HG02678 (cell line): ENCODE data around the gene ZMYND8.
"Not testable (repeated sequence)": the region's sequence is repeated elsewhere in the genome, so short reads cannot be mapped to it uniquely, and the experiment has no call there.

ENCODE experiments used
- ATAC-seq: cut with Tn5 transposase; IDR thresholded peaks from one replicate; pipeline ENCODE4 v1.9.1; 2021; ENCODE audit warnings: mild to moderate bottlenecking, moderate library complexity; ENCODE audit not compliant: unreplicated experiment

ZMYND8 gene

DNA sequence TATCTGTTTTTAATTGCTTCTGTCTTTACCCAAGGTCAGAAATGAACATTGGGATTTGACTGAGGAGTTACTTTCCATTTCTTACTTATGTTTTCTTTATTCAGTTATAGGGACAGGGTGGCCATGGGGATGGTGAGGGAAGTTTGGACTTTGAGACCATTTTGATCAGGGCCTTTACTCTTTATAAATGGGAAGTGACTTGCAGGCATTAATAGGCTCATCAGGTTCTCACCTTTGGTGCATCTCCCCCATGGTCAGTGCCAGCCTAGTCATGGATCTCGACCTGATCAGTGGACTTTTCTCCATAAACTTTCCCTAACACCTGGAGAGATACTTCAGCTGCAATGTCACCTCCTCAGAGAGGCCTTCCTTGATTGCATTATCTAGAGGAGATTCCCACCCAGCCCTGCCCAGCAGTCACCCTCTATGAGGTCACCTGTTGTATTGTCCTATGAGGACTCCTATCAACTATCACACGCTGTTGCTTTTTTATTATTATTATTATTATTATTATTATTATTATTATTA, 16.8 kb upstream of the ZMYND8 start:
- no peak for ATAC-seq

DNA sequence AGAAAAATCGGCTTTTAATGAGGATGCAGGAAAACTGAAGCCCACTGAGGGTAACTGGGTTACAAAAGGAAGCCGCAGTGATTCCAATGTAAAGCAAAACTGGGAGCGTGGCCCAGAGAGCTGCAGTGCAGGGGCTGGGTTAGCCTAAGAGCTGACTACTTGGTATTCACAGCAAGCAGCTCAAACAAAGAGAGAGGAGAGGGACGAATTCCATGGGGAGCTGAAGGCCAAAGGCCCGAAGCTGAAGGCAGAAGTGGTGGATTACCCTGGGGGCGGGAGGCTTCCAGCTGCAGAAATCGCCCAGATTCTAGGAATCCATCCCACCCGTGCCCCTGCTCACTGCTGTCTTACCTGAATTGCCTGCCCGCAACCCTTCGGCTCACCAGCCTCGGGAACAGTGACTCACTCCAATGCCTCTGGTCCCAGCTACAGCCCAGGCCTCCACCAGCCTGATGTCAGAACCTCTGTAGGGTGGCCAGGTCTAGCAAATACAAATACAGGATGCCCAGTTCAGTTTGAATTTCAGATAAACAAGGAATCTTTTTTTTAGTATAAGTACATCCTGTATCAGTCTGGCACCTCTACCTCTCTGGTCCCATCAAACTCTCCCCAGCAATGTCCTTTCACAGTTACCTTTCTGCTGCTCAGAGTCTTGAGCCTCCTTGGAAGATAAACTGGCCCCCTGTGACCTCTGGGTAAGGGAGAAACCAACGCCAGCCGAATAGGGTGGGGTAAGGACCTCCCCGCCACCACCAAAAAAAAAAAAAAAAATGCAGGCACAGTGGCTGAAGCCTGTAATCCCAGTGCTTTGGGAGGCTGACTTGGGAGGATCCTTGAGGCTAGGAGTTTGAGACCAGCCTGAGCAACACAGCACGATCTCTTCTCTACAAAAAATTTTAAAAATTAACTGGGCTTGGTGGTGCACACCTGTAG, 14.6 kb upstream of the ZMYND8 start:
- no peak for ATAC-seq

DNA sequence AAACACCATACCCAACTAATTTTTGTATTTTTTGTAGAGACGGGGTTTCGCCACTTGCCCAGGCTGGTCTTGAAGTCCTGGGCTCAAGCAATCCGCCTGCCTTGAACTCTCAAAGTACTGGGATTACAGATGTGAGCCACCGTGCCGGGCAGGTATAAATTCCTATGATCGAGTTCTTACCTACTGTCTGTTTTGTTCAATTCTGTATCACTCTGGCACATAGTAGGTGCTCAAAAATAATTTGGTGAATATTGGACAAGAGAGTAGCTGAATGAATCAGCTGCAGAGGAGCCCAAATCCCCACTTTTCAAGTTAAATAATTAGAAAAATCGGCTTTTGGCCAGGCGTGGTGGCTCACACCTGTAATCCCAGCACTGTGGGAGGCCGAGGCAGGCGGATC, 13.7 kb upstream of the ZMYND8 start:
- no peak for ATAC-seq

DNA sequence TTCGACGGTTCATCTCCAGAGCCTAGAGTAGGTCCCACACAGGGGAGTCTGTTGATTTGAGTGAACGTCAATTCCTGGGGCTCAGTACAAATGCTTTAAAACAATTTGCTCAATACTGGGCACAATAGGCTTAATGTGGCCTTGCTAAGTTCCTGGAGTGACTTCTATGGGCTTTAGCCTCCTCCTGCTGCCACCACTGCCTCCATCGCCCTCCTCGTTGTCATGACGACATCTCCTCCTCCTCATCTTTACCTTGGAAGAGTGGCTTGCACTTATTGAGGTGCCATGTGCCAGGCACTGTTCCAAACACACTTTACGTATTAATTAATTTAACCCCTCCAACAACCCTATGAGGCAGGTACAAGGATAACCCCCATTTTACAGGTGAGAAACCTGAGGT, 11.8 kb upstream of the ZMYND8 start:
- no peak for ATAC-seq

DNA sequence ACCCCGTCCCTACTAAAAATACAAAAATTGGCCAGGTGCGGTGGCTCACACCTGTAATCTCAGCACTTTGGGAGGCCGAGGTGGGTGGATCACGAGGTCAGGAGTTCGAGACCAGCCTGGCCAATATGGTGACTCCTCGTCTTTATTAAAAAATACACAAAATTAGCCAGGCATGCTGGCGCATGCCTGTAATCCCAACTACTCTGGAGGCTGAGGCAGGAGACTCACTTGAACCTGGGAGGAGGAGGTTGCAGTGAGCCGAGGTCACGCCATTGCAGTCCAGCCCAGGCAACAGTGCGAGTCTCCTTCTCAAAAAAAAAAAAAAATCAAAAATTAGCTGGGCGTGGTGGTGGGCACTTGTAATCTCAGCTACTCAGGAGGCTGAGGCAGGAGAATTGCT, 9.8 kb upstream of the ZMYND8 start:
- not testable (repeated sequence) for ATAC-seq

DNA sequence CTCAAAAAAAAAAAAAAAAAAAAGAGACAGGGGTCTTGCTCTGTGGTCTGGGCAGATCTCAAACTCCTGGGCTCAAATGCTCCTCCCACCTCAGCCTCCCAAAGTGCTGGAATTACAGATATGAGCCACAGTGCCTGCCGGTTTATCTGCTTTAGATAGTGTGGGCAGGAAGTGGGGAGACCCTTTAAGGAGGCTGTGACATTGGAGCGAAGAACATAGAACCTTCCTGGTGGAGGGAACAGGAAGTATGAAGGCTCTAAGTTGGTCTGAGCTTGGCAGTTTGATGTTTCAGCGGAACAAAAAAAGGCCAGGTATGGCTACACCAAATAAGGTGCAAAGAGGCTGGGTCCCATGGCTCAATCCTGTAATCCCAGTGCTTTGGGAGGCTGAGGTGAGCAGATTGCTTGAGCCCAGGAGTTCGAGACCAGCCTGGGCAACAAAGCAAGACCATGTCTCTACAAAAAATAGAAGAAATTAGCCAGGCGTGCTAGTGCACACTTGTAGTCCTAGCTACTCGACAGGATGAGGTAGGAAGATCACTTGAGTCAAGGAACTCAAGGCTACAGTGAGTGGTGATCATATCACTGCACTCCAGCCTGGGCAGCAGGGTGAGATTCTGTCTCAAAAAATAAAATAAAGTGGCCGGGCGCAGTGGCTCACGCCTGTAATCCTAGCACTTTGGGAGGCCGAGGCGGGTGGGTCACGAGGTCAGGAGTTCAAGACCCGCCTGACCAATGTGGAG, 8.7 kb upstream of the ZMYND8 start:
- ATAC-seq = no peak

GRCh38 chr20:47362361-47363219, 6.1 kb upstream of the ZMYND8 start:
- no peak for ATAC-seq

- ATAC-seq = no peak
Measured at GRCh38 chr20:47361057-47361915, 4.8 kb upstream of the ZMYND8 start.

GRCh38 chr20:47360297-47361056, 4.0 kb upstream of the ZMYND8 start:
- ATAC-seq = no peak

DNA sequence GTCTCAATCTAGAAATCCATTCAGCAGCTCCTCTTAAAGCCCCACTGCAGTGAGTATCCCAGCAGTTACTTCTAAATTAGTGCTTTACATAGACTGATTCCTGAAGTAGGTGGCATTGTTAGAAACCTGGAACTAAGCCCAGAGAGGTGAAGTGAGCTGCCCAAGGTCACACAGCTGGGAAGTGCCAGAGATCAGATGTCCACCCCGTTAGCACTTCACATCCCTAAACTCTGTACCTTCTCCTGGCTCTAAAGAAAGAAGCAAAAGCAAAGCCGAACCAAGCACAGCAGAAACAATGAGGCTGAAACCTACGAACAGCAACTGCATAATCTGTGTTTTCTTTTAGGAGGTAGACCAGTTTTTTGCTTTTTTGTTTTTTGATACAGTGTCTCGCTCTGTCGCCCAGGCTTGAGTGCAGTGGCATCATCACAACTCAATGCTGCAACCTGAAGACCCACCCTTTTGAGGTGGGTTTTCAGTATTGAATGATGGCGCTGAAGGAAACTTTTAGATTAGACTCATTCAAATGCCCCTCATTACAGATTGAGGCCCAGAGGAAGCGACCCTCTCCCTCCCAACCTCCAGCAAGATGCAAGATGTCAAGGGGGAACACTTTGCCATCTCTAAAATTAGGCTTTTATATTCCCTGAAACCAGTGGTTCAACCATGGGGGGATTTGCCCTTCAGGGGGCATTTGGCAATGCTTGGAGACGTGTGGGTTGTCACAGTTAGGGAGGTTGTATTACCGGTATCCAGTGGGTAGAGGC, 3.2 kb upstream of the ZMYND8 start:
- no peak for ATAC-seq

DNA sequence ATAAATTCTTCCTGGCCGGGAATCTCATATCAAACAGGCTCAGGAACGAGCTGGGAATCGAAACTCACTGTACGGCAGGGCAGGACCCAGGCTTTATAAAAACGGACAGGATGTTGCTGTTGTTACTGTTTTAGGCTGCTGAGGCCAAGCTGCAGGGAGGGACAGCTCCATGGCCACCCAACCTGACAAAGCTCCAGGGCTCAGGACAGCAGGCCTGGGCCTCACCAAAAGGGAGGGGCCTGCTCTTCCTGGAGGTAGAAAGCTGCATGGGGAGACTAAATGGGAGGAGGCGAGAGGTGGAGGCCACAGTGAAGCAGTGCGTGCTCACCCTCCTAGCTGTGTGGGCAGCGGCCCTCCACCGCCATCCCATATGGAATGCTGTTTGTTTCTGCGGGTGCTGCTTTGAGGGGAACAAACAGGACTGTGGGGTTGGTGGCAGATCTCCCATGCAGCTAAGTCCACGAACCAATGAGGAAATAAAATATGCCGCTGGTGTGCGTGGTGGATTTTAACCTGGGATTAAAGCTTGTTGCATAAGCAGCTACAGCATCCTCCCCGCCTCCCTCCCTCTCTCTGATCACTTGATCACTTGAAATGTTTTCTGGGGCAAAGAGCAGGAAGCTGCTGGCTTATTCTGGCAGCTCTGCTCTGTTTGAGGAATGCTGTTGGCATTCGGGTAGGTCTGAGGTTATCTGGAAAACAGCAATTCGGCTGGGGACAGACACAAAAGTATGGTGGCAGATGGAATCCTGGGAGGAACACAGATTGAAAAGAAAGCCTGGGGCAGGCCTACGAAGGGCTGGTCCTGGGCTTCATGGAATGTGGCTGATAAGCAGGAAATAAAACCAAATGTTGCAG, 2.4 kb upstream of the ZMYND8 start:
- ATAC-seq = no peak

DNA sequence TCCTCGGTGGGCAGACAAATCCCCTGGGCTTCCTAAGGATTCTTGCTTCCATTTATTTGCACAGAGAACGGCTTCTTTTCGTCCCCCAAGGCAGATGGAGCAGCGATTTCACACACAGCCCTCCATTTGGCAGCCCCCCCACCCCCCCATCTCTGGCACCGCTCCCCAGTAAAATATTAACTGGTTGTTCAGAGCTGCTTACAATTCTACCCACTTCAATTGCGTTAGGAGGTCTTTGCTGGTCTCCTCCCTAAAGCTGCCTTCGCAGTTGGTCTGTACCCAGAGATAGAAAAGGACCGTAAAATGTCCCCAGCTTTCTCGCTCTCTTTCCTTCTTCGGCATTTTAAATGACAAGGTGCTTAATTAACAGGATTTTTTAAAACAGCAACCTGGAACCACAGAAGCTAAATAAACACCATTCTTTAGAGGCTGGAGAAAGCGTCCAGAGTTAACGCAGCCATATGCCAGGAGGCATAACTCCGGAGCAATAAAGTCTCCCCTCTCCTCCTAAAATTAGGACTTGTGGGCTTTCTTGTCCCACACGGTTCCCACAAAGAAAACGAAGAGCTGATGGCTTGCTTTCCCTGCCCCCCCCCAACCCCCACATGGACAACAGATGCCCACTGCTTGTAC, 1.7 kb upstream of the ZMYND8 start:
- ATAC-seq = no peak

DNA sequence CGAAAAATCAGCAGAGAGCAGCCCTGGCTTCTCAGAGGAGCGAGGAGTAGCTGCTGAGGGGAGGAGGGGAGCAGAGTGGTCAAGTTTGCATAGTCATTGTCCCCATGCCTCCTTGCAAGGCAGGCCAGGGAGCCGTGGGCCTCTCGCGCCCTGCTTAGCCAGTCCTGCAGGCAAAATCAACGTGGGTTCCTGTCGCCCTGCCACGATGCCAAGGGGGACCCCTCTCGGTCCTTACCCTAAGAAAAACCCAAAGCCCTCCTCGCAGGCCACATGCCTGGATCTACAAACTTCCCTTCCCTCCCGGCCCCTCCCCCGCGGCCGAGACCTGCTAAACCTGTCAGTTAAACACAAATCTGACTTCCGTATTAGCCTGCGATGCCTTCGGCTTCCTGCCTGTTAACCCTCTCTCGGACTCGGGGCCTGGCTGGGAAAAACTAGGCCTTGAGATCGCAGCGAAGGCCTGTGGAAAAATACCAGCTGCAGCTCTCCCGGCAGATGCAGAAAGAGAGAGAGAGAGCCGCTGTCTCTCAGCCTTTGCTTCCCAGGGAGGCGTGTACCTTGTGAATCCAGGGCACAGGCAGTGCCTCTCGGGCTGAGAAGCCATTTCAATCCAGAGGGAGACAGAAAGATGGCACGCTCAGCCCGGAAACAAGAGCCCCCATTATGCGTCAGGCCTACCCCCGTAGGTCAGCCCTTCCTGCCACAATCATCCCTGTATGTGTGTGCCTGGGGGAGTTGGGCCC, 968 bp upstream of the ZMYND8 start:
- ATAC-seq = peak; percentile 53

DNA sequence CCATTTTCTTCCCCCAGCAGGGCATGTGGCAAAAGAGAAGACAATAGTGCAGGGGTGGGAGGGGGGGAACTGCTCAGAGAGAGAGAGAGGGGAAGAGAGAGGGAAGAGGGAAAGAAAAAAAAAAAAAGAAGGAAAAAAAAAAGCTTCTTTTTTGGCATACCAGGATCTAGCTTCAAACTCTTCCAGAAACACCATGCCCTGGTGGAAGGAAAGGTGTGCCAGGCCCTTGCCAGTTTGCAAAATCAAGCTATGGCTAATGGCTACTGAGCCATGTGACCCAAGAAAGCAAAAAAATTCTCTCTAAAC, 326 bp downstream of the ZMYND8 start:
- ATAC-seq = no peak

DNA sequence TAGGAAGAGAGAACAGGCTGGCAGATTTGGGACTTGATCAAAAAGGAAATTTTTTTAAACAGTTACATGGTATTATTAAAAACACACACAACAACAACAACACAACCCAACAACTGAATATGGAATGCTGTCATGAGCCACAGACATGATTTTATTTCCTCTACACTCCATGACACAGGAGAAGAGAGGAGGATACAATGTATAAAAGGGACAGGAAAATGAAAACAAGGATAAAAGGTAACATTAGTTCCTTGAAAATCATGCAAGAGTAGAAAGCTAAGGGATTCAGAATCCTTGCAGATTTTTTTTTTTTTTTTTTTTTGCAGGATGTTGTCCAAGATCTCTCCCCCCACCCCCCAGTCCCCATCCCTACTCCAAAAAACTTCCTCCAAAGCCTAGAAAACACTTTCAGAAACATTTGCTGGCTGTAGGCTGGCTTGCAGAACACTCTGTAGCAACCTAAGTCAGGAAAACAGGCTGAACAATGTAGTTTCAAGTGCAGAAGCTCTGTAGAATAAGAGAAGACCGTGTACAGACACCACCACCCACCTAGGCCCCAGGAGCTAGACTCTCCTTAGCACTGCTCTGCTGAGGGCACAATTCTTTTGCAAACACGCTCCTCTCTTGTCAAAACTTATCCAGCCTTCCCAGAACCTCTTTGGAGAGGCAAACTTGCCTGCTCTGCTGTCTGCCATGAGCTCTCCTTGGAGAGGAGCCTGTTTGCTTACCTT, 845 bp downstream of the ZMYND8 start:
- no peak for ATAC-seq
